IMR-90 (cell line): ENCODE data around the gene ANO1. TPM values are rescaled to one million over a fixed set of nuclear protein-coding genes. Genes with fewer than 3 reads are reported as not detected.

Experiments used
- ATAC-seq: fragments of 200-7000 bp; cut with Tn5 transposase; 2 replicates; pipeline ENCODE4 v1.9.1; 2020; ENCODE audit warnings: low read depth, mild to moderate bottlenecking, moderate library complexity
- BruUV-seq: library from RNA; stranded (reverse); fragments of 400-500 nt; replicated peaks from 2 replicates; lab custom pipeline; 2021; lab: Mats Ljungman, UMichigan
- CTCF ChIA-PET: fragments of 300-600 bp; formaldehyde crosslinking; extraction: SDS; loops from one replicate; lab custom pipeline; 2021; ENCODE audit warnings: antibody characterized with exemption; lab: Yijun Ruan, JAX
- POLR2A ChIA-PET: fragments of 300-600 bp; sonication (Branson Sonifier 250); formaldehyde crosslinking; loops from one replicate; lab custom pipeline; 2022; ENCODE audit warnings: antibody characterized with exemption; ENCODE audit not compliant: unreplicated experiment; lab: Charles Lee
- DNase-seq: peaks from one replicate; pipeline ENCODE4 v3.0.0; 2013
- H2AFZ ChIP-seq: replicated peaks from 2 replicates; pipeline ENCODE3; 2013; ENCODE audit warnings: low read length, mild to moderate bottlenecking; ENCODE audit not compliant: poor library complexity
- H2AK5ac ChIP-seq: 2 replicates; pipeline ENCODE4 v1.6.1; 2013; ENCODE audit warnings: low read depth, low read length, inconsistent platforms
- H2AK9ac ChIP-seq: replicated peaks from 2 replicates; pipeline ENCODE3; 2013; ENCODE audit warnings: mild to moderate bottlenecking, low read depth, low read length, moderate library complexity; ENCODE audit not compliant: poor library complexity
- H2BK120ac ChIP-seq: 2 replicates; pipeline ENCODE4 v1.6.1; 2013; ENCODE audit warnings: low read depth, low read length, inconsistent platforms
- H2BK15ac ChIP-seq: 3 replicates; pipeline ENCODE4 v1.6.1; 2013; ENCODE audit warnings: low read depth, low read length, inconsistent platforms
- H2BK20ac ChIP-seq: 2 replicates; pipeline ENCODE4 v1.6.1; 2013; ENCODE audit warnings: low read depth, mild to moderate bottlenecking, inconsistent platforms, low read length, moderate library complexity
- H2BK5ac ChIP-seq: 2 replicates; pipeline ENCODE4 v1.6.1; 2013; ENCODE audit warnings: mild to moderate bottlenecking, low read depth, low read length, inconsistent platforms; ENCODE audit not compliant: poor library complexity, severe bottlenecking
- H3K14ac ChIP-seq: replicated peaks from 2 replicates; pipeline ENCODE4 v1.6.1; 2013; ENCODE audit warnings: low read depth, low read length, inconsistent platforms
- H3K18ac ChIP-seq: 2 replicates; pipeline ENCODE4 v1.6.1; 2013; ENCODE audit warnings: low read depth, low read length, control low read depth
- H3K23ac ChIP-seq: 2 replicates; pipeline ENCODE4 v1.6.1; 2013; ENCODE audit warnings: low read depth, low read length, inconsistent platforms
- H3K27ac ChIP-seq: 2 replicates; pipeline ENCODE4 v1.5.1; 2013; ENCODE audit warnings: mild to moderate bottlenecking, control low read depth, low read length; ENCODE audit not compliant: insufficient read depth
- H3K27me3 ChIP-seq: 2 replicates; pipeline ENCODE4 v1.6.1; 2013; ENCODE audit warnings: low read length; ENCODE audit not compliant: control insufficient read depth, insufficient read depth
- H3K36me3 ChIP-seq: 2 replicates; pipeline ENCODE4 v1.6.1; 2013; ENCODE audit warnings: low read length, mixed read lengths; ENCODE audit not compliant: control insufficient read depth, insufficient read depth
- H3K4ac ChIP-seq: 2 replicates; pipeline ENCODE4 v1.6.1; 2013; ENCODE audit warnings: low read depth, low read length, inconsistent platforms
- H3K4me1 ChIP-seq: 2 replicates; pipeline ENCODE4 v1.6.1; 2013; ENCODE audit warnings: low read length, mixed read lengths; ENCODE audit not compliant: control insufficient read depth, insufficient read depth
- H3K4me2 ChIP-seq: 2 replicates; pipeline ENCODE4 v1.6.1; 2013; ENCODE audit warnings: low read depth, mild to moderate bottlenecking, control low read depth, low read length, moderate library complexity
- H3K4me3 ChIP-seq: 2 replicates; pipeline ENCODE4 v1.5.1; 2013; ENCODE audit warnings: low read depth, mild to moderate bottlenecking, control low read depth, low read length, moderate library complexity; ENCODE audit not compliant: insufficient read depth
- H3K56ac ChIP-seq: 2 replicates; pipeline ENCODE4 v1.6.1; 2013; ENCODE audit warnings: low read length, inconsistent platforms; ENCODE audit not compliant: insufficient read depth; ENCODE audit errors: extremely low read depth
- H3K79me1 ChIP-seq, 2 experiments: 2 replicates each; pipeline ENCODE4 v1.6.1; 2013; ENCODE audit warnings: low read length in 2 of 2, inconsistent platforms in 1 of 2, low read depth in 1 of 2
- H3K9ac ChIP-seq: 2 replicates; pipeline ENCODE4 v1.6.1; 2013; ENCODE audit warnings: low read depth, low read length, control low read depth
- H3K9me1 ChIP-seq: 2 replicates; pipeline ENCODE4 v1.6.1; 2013; ENCODE audit warnings: low read length, inconsistent platforms; ENCODE audit not compliant: insufficient read depth
- H3K9me3 ChIP-seq: 2 replicates; pipeline ENCODE4 v1.6.1; 2013; ENCODE audit warnings: low read length; ENCODE audit not compliant: control insufficient read depth, insufficient read depth
- H4K20me1 ChIP-seq: 2 replicates; pipeline ENCODE4 v1.6.1; 2013; ENCODE audit warnings: low read length, inconsistent platforms; ENCODE audit not compliant: insufficient read depth
- H4K5ac ChIP-seq: 2 replicates; pipeline ENCODE4 v1.6.1; 2013; ENCODE audit warnings: mild to moderate bottlenecking, low read depth, low read length, control low read depth
- H4K8ac ChIP-seq, 2 experiments: 2 replicates each; pipeline ENCODE4 v1.6.1; 2013; ENCODE audit warnings: low read depth in 2 of 2, low read length in 2 of 2, control low read depth in 1 of 2, inconsistent platforms in 1 of 2
- H4K91ac ChIP-seq: 2 replicates; pipeline ENCODE4 v1.6.1; 2013; ENCODE audit warnings: low read depth, low read length, inconsistent platforms; ENCODE audit not compliant: insufficient read depth
- BHLHE40 ChIP-seq: fragments of 150-350 bp; IDR thresholded peaks from 2 replicates; pipeline ENCODE4 v1.6.1; 2016; ENCODE audit warnings: mild to moderate bottlenecking, low read depth, low read length
- CEBPB ChIP-seq: IDR thresholded peaks from 2 replicates; pipeline ENCODE4 v1.6.1; 2012; ENCODE audit warnings: low read depth, low read length, improper control_type of control experiment
- CHD1 ChIP-seq: IDR thresholded peaks from 2 replicates; pipeline ENCODE4 v1.6.1; 2012; ENCODE audit warnings: low read depth, low read length, improper control_type of control experiment
- FOS ChIP-seq: fragments of 150-350 bp; IDR thresholded peaks from 2 replicates; pipeline ENCODE4 v1.6.1; 2016; ENCODE audit warnings: low read depth, low read length
- MAFK ChIP-seq: IDR thresholded peaks from 2 replicates; pipeline ENCODE4 v1.6.1; 2012; ENCODE audit warnings: low read depth, low read length, improper control_type of control experiment
- MAZ ChIP-seq: IDR thresholded peaks from 2 replicates; pipeline ENCODE4 v1.6.1; 2012; ENCODE audit warnings: low read depth, mild to moderate bottlenecking, low read length, improper control_type of control experiment, moderate library complexity, borderline replicate concordance
- MXI1 ChIP-seq: IDR thresholded peaks from 2 replicates; pipeline ENCODE4 v1.6.1; 2012; ENCODE audit warnings: low read depth, mild to moderate bottlenecking, low read length, moderate library complexity, borderline replicate concordance
- NFE2L2 ChIP-seq: fragments of 150-350 bp; IDR thresholded peaks from 2 replicates; pipeline ENCODE4 v1.6.1; 2016; ENCODE audit warnings: low read depth, mild to moderate bottlenecking, low read length
- POLR2A ChIP-seq: IDR thresholded peaks from 2 replicates; pipeline ENCODE4 v1.6.1; 2012; ENCODE audit warnings: mild to moderate bottlenecking, low read depth, low read length
- RAD21 ChIP-seq: IDR thresholded peaks from 2 replicates; pipeline ENCODE4 v1.6.1; 2012; ENCODE audit warnings: low read length, improper control_type of control experiment
- RCOR1 ChIP-seq: IDR thresholded peaks from 2 replicates; pipeline ENCODE4 v1.6.1; 2012; ENCODE audit warnings: mild to moderate bottlenecking, low read length, improper control_type of control experiment; ENCODE audit not compliant: insufficient replicate concordance
- RFX5 ChIP-seq: IDR thresholded peaks from 2 replicates; pipeline ENCODE4 v1.8.0; 2012; ENCODE audit warnings: low read depth, mild to moderate bottlenecking, low read length, moderate library complexity
- SMC3 ChIP-seq: fragments of 150-350 bp; IDR thresholded peaks from 2 replicates; pipeline ENCODE4 v1.6.1; 2016; ENCODE audit warnings: low read depth, mild to moderate bottlenecking, antibody characterized with exemption, low read length, moderate library complexity
- whole genome bisulfite sequencing, 2 experiments: methylation state at CpG; one replicate each; pipeline versions ENCODE4 v1.1.5 to v1.1.7; 2013; ENCODE audit warnings: missing lambda C conversion rate in 2 of 2; ENCODE audit not compliant: insufficient read length in 1 of 2; ENCODE audit errors: extremely low coverage in 2 of 2; 5-methylcytosine and 5-hydroxymethylcytosine counted together
- dilution Hi-C: fragments of 300-500 bp; cut with HindIII; formaldehyde crosslinking; loops from one replicate; pipeline ENCODE4 v1.14.3; 2018; ENCODE audit warnings: low sequenced_read_pairs; ENCODE audit not compliant: unreplicated experiment
- in situ Hi-C: fragments of 300-500 bp; cut with MboI; formaldehyde crosslinking; loops from 3 replicates; pipeline ENCODE4 v1.14.3; 2019; ENCODE audit warnings: low sequenced_read_pairs, inconsistent platforms, mixed read lengths
- intact Hi-C: fragments of 100-400 bp; cut with micrococcal nuclease; formaldehyde crosslinking; loops from 2 replicates; pipeline ENCODE4 v1.10.0; 2022
- polyA plus RNA-seq, 3 experiments: library from polyadenylated mRNA; depleted of rRNA; stranded (reverse); fragments of >200 nt; gene quantifications; 2 replicates each; pipeline ENCODE4 v1.2.3, GENCODE V29; 2012; ENCODE audit warnings: low replicate concordance in 1 of 3
- total RNA-seq: library from RNA; depleted of rRNA; stranded (reverse); fragments of >200 nt; gene quantifications from 2 replicates; pipeline ENCODE4 v1.2.3, GENCODE V29; 2012
- TF ChIP-seq, protein P1 (sequence below): fragments of 150-350 bp; IDR thresholded peaks from 2 replicates; pipeline ENCODE4 v1.6.1; 2016; ENCODE audit warnings: low read depth, mild to moderate bottlenecking, low read length, moderate library complexity, borderline replicate concordance
- TF ChIP-seq, protein P2 (sequence below): fragments of 150-350 bp; IDR thresholded peaks from 2 replicates; pipeline ENCODE4 v1.6.1; 2017; ENCODE audit warnings: mild to moderate bottlenecking, antibody characterized with exemption, low read length, low read depth
- TF ChIP-seq, protein P3 (sequence below): conservative IDR thresholded peaks from 2 replicates; pipeline ENCODE4 v1.5.1; 2012; ENCODE audit warnings: mild to moderate bottlenecking, low read depth, low read length, improper control_type of control experiment

The ANO1 gene
- total and polyA plus RNA-seq, 2 of the 4 experiments (the other 2 are of a cell fraction), result 4.1 to 10.7 TPM

DNA sequence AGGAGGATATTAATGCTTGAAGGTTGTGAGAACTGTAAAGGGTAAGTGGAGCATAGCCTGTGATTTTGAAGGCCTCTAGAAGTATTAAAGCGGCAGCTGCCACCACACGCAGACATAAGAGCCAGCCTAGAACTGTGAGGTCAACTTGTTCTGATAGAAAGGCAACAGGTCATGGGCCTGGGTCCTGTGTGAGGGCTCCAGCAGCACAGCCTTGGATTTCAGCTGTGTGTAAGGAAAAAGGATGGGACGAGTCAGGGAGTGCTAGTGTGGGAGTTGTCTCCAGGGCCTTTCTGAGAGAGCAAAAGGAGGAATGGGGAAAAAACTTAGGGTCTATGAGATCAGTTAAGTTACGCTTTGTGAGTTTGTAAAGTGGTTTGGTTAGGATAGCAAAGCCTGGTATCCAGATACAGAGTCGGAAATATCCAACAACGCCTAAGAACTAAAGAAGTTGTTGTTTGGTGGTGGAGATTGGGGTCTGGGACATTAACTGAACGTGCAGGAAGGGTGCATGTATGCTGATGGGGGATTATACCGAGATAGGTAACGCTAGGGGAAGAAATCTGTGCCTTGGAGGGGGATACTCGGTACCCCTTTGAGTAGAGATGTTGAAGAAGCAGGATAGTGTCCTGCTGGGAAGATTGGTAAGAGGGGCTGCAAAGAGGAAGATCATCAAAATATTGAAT, 17.4 kb upstream of the ANO1 start:
- Histone ChIP-seq H2AK5ac (no peak overlapping the region), H3K18ac (no peak overlapping the region), H2BK15ac (no peak overlapping the region), H3K56ac (no peak overlapping the region), H2BK5ac (no peak overlapping the region), H2BK20ac (no peak overlapping the region), H3K4me2 (no peak overlapping the region), H3K9me3 (no peaks in the 10 kb centered on the region), H4K20me1 (no peaks in the 10 kb centered on the region; the same call in 1 of the 2 replicates), H4K91ac (no peak overlapping the region), H3K4me3 (no peak overlapping the region), H2BK120ac (no peak overlapping the region), H2AFZ (no peak overlapping the region), H3K36me3 (no peaks in the 10 kb centered on the region), H2AK9ac (no peak overlapping the region), H3K23ac (no peak overlapping the region), H3K9me1 (0 out of 2 replicates have a peak, but pooled peaks cover under 1% of the 10 kb centered on the region), H3K27me3 (no peaks in the 10 kb centered on the region), H4K8ac (no peak overlapping the region), H3K4me1 (no peaks in the 10 kb centered on the region; the same call in 1 of the 2 replicates), H4K5ac (no peak overlapping the region), H3K27ac (no peak overlapping the region), H3K79me1 (peaks cover 0 to 27% of the 10 kb centered on the region in 2 experiments; a peak in 1 of 4 replicates), H3K4ac (no peak overlapping the region), H3K9ac (no peak overlapping the region), H3K14ac (no peak overlapping the region; the same call in 1 of the 2 replicates)
- POLR2A ChIA-PET, result no interaction called here
- intact Hi-C loops, result no loop called here
- 87% methylated on average over 8 of the region's 10 CpGs; no CpG with 5 or more reads in 1 of the 2 experiments for WGBS, 2 experiments
- TF ChIP-seq CEBPB (no peak), MXI1 (no peak), MAFK (no peak), BHLHE40 (no peak), RFX5 (no peak), NFE2L2 (no peak), RAD21 (no peak), MAZ (no peak), FOS (no peak), RCOR1 (no peak), CHD1 (no peak), POLR2A (no peak), SMC3 (no peak)
- TF ChIP-seq, protein P1, sequence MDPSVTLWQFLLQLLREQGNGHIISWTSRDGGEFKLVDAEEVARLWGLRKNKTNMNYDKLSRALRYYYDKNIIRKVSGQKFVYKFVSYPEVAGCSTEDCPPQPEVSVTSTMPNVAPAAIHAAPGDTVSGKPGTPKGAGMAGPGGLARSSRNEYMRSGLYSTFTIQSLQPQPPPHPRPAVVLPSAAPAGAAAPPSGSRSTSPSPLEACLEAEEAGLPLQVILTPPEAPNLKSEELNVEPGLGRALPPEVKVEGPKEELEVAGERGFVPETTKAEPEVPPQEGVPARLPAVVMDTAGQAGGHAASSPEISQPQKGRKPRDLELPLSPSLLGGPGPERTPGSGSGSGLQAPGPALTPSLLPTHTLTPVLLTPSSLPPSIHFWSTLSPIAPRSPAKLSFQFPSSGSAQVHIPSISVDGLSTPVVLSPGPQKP, result no peak
- TF ChIP-seq, protein P2, sequence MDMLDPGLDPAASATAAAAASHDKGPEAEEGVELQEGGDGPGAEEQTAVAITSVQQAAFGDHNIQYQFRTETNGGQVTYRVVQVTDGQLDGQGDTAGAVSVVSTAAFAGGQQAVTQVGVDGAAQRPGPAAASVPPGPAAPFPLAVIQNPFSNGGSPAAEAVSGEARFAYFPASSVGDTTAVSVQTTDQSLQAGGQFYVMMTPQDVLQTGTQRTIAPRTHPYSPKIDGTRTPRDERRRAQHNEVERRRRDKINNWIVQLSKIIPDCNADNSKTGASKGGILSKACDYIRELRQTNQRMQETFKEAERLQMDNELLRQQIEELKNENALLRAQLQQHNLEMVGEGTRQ, result no peak
- TF ChIP-seq, protein P3, sequence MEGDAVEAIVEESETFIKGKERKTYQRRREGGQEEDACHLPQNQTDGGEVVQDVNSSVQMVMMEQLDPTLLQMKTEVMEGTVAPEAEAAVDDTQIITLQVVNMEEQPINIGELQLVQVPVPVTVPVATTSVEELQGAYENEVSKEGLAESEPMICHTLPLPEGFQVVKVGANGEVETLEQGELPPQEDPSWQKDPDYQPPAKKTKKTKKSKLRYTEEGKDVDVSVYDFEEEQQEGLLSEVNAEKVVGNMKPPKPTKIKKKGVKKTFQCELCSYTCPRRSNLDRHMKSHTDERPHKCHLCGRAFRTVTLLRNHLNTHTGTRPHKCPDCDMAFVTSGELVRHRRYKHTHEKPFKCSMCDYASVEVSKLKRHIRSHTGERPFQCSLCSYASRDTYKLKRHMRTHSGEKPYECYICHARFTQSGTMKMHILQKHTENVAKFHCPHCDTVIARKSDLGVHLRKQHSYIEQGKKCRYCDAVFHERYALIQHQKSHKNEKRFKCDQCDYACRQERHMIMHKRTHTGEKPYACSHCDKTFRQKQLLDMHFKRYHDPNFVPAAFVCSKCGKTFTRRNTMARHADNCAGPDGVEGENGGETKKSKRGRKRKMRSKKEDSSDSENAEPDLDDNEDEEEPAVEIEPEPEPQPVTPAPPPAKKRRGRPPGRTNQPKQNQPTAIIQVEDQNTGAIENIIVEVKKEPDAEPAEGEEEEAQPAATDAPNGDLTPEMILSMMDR, result no peak
- DNase-seq (no peak), ATAC-seq (no peak)
- dilution Hi-C loops, result no loop called here
- in situ Hi-C loops, result no loop called here
- BruUV-seq, result no TSS peak
- CTCF ChIA-PET, result no interaction called here
